ENCODE results near the gene CD96. TPM values are rescaled to one million over a fixed set of nuclear protein-coding genes. Genes with fewer than 3 reads are reported as not detected.

CD96 gene
- total RNA-seq, result 1 to 10 TPM in 2 of 7 donors, under 1 TPM in 5; 0.13 to 2.2 (median 0.72) TPM
- polyA plus RNA-seq, result 1 to 10 TPM in 1 of 2 donors, under 1 TPM in 1; 0.41 to 3.0 TPM
- long read RNA-seq, donor 1, result 0 reads
- long read RNA-seq, donor 2, result 0 reads
- long read RNA-seq, donor 3, partial matches to known transcripts, result 0 of 1 reads
- long read RNA-seq, donor 3, other reads (novel, unspliced or antisense), result 1 of 1 reads

DNA sequence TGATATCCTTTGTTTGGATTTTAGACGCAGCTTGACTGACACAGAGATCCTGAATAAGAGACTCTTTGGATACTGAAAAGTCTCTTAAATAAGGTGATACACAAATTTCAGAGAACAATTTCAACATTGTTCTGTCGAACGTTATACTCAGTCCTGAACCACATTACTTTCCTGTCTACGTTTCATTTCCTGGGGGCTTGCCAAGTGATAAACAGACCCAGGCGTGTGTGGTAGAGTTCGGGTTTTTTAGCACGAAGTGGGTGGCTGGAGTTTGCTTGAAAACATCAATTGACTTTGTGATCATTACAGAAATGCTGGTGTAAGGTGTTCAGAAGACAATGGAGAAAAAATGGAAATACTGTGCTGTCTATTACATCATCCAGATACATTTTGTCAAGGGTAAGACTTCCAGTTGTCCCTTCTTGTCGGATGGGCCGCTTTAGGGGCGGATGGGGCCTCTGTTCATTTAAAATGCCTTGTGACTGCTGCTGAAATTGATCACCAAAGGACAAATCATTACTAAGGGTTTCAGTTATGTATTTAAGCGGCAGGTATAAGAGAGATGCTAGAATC is at the start of gene CD96:
CD96 (plus strand) TSS at position 287 of the 573 bp plus-strand sequence; CDS start at position 339, 52 bp downstream.
- TF ChIP-seq POLR2A (IDR thresholded peaks at IDR 0.05) (no peak), EP300 (IDR thresholded peaks at IDR 0.05) (no peak)
- TF ChIP-seq, protein P1, sequence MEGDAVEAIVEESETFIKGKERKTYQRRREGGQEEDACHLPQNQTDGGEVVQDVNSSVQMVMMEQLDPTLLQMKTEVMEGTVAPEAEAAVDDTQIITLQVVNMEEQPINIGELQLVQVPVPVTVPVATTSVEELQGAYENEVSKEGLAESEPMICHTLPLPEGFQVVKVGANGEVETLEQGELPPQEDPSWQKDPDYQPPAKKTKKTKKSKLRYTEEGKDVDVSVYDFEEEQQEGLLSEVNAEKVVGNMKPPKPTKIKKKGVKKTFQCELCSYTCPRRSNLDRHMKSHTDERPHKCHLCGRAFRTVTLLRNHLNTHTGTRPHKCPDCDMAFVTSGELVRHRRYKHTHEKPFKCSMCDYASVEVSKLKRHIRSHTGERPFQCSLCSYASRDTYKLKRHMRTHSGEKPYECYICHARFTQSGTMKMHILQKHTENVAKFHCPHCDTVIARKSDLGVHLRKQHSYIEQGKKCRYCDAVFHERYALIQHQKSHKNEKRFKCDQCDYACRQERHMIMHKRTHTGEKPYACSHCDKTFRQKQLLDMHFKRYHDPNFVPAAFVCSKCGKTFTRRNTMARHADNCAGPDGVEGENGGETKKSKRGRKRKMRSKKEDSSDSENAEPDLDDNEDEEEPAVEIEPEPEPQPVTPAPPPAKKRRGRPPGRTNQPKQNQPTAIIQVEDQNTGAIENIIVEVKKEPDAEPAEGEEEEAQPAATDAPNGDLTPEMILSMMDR (IDR thresholded peaks at IDR 0.05), result no peak
- Histone ChIP-seq H3K27ac (no peak within 1 kb of the TSS), H3K4me3 (no peak within 1 kb of the TSS), H3K36me3 (no peaks in the 10 kb centered on the region), H3K9me3 (no peaks in the 10 kb centered on the region), H3K4me1 (ENCODE audit: insufficient read depth) (peaks cover 8% of the 10 kb centered on the region), H3K27me3 (no peaks in the 10 kb centered on the region)
- WGBS, 3 donors, result 35 to 51% (median 38%) methylated on average over 11 of the region's 11 CpGs
- intact Hi-C loops (cut with DNase I), result no loop called here
- DNase-seq, result no peak

DNA sequence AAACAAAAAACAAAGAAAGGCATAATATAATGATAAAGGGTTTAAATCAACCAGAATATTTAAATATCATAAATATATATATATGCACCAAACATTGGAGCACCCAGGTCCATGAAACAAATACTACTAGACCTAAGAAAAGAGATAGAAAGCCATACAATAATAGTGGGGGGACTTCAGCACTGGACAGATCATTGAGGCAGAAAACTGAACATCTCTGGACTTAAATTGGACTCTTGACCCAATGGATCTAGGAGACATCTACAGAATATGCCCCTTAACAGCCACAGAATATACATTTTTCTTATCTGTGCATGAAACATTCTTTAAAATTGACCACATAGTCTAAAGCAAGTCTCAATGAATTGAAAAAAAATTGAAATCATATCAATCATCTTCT is 48.7 kb upstream of the CD96 start:
- TF ChIP-seq POLR2A (IDR thresholded peaks at IDR 0.05) (no peak), EP300 (IDR thresholded peaks at IDR 0.05) (no peak)
- TF ChIP-seq, protein P1 (IDR thresholded peaks at IDR 0.05), result no peak
- H3K9me3 ChIP-seq, result no peaks in the 10 kb centered on the region
- no peak overlapping the region for H3K27ac ChIP-seq
- DNase-seq, result no peak
- no peaks in the 10 kb centered on the region for H3K36me3 ChIP-seq
- H3K27me3 ChIP-seq, result no peaks in the 10 kb centered on the region
- intact Hi-C loops (cut with DNase I), result no loop called here
- no peaks in the 10 kb centered on the region for H3K4me1 ChIP-seq (ENCODE audit: insufficient read depth)
- no peak overlapping the region for H3K4me3 ChIP-seq

DNA sequence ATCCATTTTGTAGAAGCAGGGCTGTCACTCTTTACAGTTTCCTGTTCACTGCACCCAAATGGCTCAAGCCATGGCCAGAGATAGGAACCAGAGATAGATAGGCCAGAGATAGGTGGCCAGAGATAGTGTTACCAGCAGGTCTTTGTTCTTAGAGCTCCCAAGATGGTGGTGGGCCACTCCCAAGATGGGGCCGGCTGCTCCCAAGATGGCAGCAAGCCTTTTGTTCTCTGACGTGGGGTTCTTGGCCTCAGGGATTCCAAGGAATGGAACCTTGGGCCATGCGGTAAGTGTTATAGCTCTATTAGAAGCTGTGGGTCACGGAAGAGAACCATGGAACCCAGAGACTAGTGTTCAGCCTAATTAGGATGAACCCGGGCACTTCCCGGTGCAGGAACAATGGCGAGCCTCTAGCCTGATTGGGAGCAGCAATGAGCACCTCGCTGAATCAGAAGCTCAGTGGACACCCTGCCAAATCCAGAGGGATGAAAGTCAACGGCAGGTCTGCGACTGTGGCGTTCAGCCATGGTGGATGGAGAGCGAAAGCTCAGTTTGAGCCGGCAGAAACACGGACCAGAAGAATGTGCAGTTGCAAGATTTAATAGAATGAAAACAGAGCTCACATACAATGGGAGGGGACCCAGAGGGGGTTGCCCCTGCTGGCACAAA is 45.0 kb upstream of the CD96 start:
- TF ChIP-seq, protein P1 (IDR thresholded peaks at IDR 0.05), result no peak
- no peak for TF ChIP-seq EP300 (IDR thresholded peaks at IDR 0.05)
- no peak for TF ChIP-seq POLR2A (IDR thresholded peaks at IDR 0.05)
- Histone ChIP-seq H3K9me3 (no peaks in the 10 kb centered on the region), H3K27me3 (no peaks in the 10 kb centered on the region), H3K27ac (no peak overlapping the region), H3K4me1 (ENCODE audit: insufficient read depth) (no peaks in the 10 kb centered on the region), H3K4me3 (no peak overlapping the region), H3K36me3 (no peaks in the 10 kb centered on the region)
- intact Hi-C loops (cut with DNase I), result no loop called here
- no peak for DNase-seq
- WGBS, 3 donors, result 81 to 96% (median 91%) methylated on average over 13 to 14 of the region's 14 CpGs

GRCh38 chr3:111498022-111498421 is 44.0 kb upstream of the CD96 start:
- DNase-seq, result no peak
- Histone ChIP-seq H3K27ac (no peak overlapping the region), H3K9me3 (no peaks in the 10 kb centered on the region), H3K36me3 (no peaks in the 10 kb centered on the region), H3K4me3 (no peak overlapping the region), H3K27me3 (no peaks in the 10 kb centered on the region), H3K4me1 (ENCODE audit: insufficient read depth) (no peaks in the 10 kb centered on the region)
- intact Hi-C loops (cut with DNase I), result no loop called here
- TF ChIP-seq, protein P1 (IDR thresholded peaks at IDR 0.05), result no peak
- no peak for TF ChIP-seq EP300 (IDR thresholded peaks at IDR 0.05)
- WGBS, 3 donors, result 83 to 89% (median 84%) methylated on average over 3 of the region's 3 CpGs

Measured in ovary (tissue), 10 donors.